OCI-LY7 (cell line): ENCODE results near the gene RIOK2. TPM values are rescaled to one million over a fixed set of nuclear protein-coding genes. Genes with fewer than 3 reads are reported as not detected.

Experiments used
- BruUV-seq: library from RNA; stranded (reverse); fragments of 400-500 nt; replicated peaks from 2 replicates; lab custom pipeline; 2021; lab: Mats Ljungman, UMichigan
- CTCF ChIA-PET: fragments of 300-600 bp; sonication (Branson Sonifier 250); formaldehyde crosslinking; loops from one replicate; lab custom pipeline; 2022; ENCODE audit warnings: antibody characterized with exemption; ENCODE audit not compliant: unreplicated experiment; lab: Charles Lee
- POLR2A ChIA-PET: fragments of 300-600 bp; sonication (Branson Sonifier 250); formaldehyde crosslinking; loops from one replicate; lab custom pipeline; 2022; ENCODE audit warnings: antibody characterized with exemption; lab: Charles Lee
- DNase-seq: peaks from one replicate; pipeline ENCODE4 v3.0.0-alpha.2; 2015; ENCODE audit warnings: low spot score
- H2AFZ ChIP-seq: fragments of 200-600 bp; sonication (generic), shearing (Covaris generic); 2 replicates; pipeline ENCODE4 v1.6.1; 2014; ENCODE audit warnings: mild to moderate bottlenecking, antibody characterized with exemption, low read length, moderate library complexity
- H3K27ac ChIP-seq: fragments of 200-600 bp; sonication (generic); 2 replicates; pipeline ENCODE4 v1.5.1; 2014; ENCODE audit warnings: mixed run types, low read depth, mild to moderate bottlenecking, moderate library complexity, low read length, inconsistent platforms; ENCODE audit not compliant: poor library complexity, severe bottlenecking
- H3K36me3 ChIP-seq: fragments of 200-600 bp; sonication (generic); 2 replicates; pipeline ENCODE4 v1.6.1; 2014; ENCODE audit warnings: mild to moderate bottlenecking, antibody characterized with exemption, low read length, moderate library complexity, mixed read lengths; ENCODE audit not compliant: insufficient read depth
- H3K4me1 ChIP-seq: fragments of 200-600 bp; sonication (generic); 2 replicates; pipeline ENCODE4 v1.5.1; 2014; ENCODE audit warnings: mild to moderate bottlenecking, low read length; ENCODE audit not compliant: insufficient read depth, poor library complexity, severe bottlenecking
- H3K4me2 ChIP-seq: fragments of 200-600 bp; sonication (generic); 2 replicates; pipeline ENCODE4 v1.6.1; 2014; ENCODE audit warnings: mild to moderate bottlenecking, low read length
- H3K4me3 ChIP-seq: fragments of 200-600 bp; sonication (generic); 2 replicates; pipeline ENCODE4 v1.5.1; 2014; ENCODE audit warnings: mild to moderate bottlenecking, low read depth, low read length; ENCODE audit not compliant: poor library complexity, severe bottlenecking
- H3K79me2 ChIP-seq: fragments of 200-600 bp; sonication (generic); 2 replicates; pipeline ENCODE4 v1.6.1; 2016; ENCODE audit warnings: low read depth, mild to moderate bottlenecking, low read length, moderate library complexity, mixed read lengths; ENCODE audit not compliant: insufficient read depth
- H3K9me2 ChIP-seq: fragments of 200-600 bp; sonication (generic); 2 replicates; pipeline ENCODE4 v1.6.1; 2016; ENCODE audit warnings: mild to moderate bottlenecking, low read length, mixed read lengths; ENCODE audit not compliant: insufficient read depth
- H3K9me3 ChIP-seq: fragments of 200-600 bp; sonication (generic); 2 replicates; pipeline ENCODE4 v1.6.1; 2014; ENCODE audit warnings: mild to moderate bottlenecking, mixed run types, low read length, mixed read lengths
- H4K20me1 ChIP-seq: fragments of 200-600 bp; sonication (generic); 2 replicates; pipeline ENCODE4 v1.6.1; 2014; ENCODE audit warnings: mild to moderate bottlenecking, antibody characterized with exemption, low read length, moderate library complexity, mixed read lengths; ENCODE audit not compliant: insufficient read depth
- CTCF ChIP-seq: fragments of 200-600 bp; sonication (generic); conservative IDR thresholded peaks from 2 replicates; pipeline ENCODE4 v1.5.1; 2014; ENCODE audit warnings: mild to moderate bottlenecking, antibody characterized with exemption, low read length, moderate library complexity, mixed read lengths
- EZH2phosphoT487 ChIP-seq: fragments of 200-600 bp; sonication (generic); IDR thresholded peaks from 2 replicates; pipeline ENCODE4 v1.6.1; 2018; ENCODE audit warnings: low read depth, borderline replicate concordance, mild to moderate bottlenecking, mixed run types, antibody characterized with exemption, low read length, moderate library complexity, mixed read lengths
- intact Hi-C: fragments of 100-400 bp; cut with micrococcal nuclease; formaldehyde crosslinking; loops from one replicate; pipeline ENCODE4 v1.10.0; 2022; ENCODE audit not compliant: unreplicated experiment
- total RNA-seq, 2 experiments: library from RNA; depleted of rRNA in 1 of 2; stranded (reverse); fragments of >200 nt in 1 of 2; shearing (Covaris generic) in 1 of 2; gene quantifications; 2 replicates each; pipeline ENCODE4 v1.2.3, GENCODE V29; 2014 to 2022

RIOK2 gene
- total RNA-seq, 2 experiments from 2014 or later: 21.9 to 41.3 TPM

DNA sequence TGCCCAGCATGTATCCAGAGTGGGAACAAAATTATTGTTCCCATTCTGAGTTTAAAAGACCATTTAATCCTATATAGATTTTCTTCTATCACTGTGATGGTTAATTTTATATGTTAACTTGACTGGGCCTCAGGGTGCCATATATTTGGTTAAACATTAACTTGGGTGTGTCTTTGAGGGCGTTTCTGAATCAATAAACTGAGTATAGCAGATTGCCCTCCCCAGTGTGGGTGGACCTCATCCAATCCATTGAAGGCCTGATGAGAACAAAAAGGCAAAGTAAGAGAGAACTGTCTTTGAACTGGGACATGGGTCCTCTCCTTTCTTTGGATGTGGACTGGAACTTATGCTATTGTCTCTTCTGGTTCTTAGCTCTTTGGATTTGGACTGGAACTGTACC is 17.3 kb downstream of the RIOK2 start:
- TF ChIP-seq EZH2phosphoT487 (no peak), CTCF (no peak)
- no peaks in the 10 kb centered on the region for H3K9me3 ChIP-seq
- no peaks in the 10 kb centered on the region for H3K9me2 ChIP-seq
- intact Hi-C loops: no loop called here
- H3K79me2 ChIP-seq: peaks cover 13% of the 10 kb centered on the region; the same call in 1 of the 2 replicates
- DNase-seq: no peak
- no peak overlapping the region for H3K4me2 ChIP-seq
- H3K36me3 ChIP-seq: peaks cover 98% of the 10 kb centered on the region
- no peaks in the 10 kb centered on the region for H4K20me1 ChIP-seq
- H3K4me1 ChIP-seq: peaks cover 13% of the 10 kb centered on the region
- H3K4me3 ChIP-seq: no peak overlapping the region
- CTCF ChIA-PET: interaction anchor here (1.0 to 3.3 kb wide), 3 partner anchors 289 to 395 kb away, joined by 3 to 11 read pairs (median 3); no protein-coding TSS in a partner anchor
- no peak overlapping the region for H2AFZ ChIP-seq
- H3K27ac ChIP-seq: no peak overlapping the region
- POLR2A ChIA-PET: interaction anchor here (1.1 kb wide), 1 partner anchor 35 kb away, joined by 3 read pairs; no protein-coding TSS in a partner anchor
- BruUV-seq: no TSS peak

- ChIA-PET POLR2A (interaction anchor here (0.9 kb wide), 2 partner anchors 23 to 39 kb away, joined by 3 read pairs; no protein-coding TSS in a partner anchor), CTCF (interaction anchor here (1.1 to 3.3 kb wide), 2 partner anchors 296 to 395 kb away, joined by 3 to 11 read pairs; no protein-coding TSS in a partner anchor)
- H3K36me3 ChIP-seq: peaks cover 97% of the 10 kb centered on the region
- H3K79me2 ChIP-seq: peaks cover 13% of the 10 kb centered on the region; the same call in 1 of the 2 replicates
- H4K20me1 ChIP-seq: no peaks in the 10 kb centered on the region
- no peak for DNase-seq
- intact Hi-C loops: loop anchor here (5.0 kb wide), 2 partner anchors 168 to 233 kb away; no protein-coding TSS in a partner anchor
- TF ChIP-seq CTCF (no peak), EZH2phosphoT487 (no peak)
- H3K9me3 ChIP-seq: no peaks in the 10 kb centered on the region
- no peaks in the 10 kb centered on the region for H3K9me2 ChIP-seq
- no peak overlapping the region for H2AFZ ChIP-seq
- H3K4me3 ChIP-seq: no peak overlapping the region
- BruUV-seq: no TSS peak
- no peak overlapping the region for H3K27ac ChIP-seq
- H3K4me1 ChIP-seq: peaks cover 13% of the 10 kb centered on the region
- no peak overlapping the region for H3K4me2 ChIP-seq
These were observed 18.2 kb downstream of the RIOK2 start for GRCh38 chr5:97164846-97165245.

DNA sequence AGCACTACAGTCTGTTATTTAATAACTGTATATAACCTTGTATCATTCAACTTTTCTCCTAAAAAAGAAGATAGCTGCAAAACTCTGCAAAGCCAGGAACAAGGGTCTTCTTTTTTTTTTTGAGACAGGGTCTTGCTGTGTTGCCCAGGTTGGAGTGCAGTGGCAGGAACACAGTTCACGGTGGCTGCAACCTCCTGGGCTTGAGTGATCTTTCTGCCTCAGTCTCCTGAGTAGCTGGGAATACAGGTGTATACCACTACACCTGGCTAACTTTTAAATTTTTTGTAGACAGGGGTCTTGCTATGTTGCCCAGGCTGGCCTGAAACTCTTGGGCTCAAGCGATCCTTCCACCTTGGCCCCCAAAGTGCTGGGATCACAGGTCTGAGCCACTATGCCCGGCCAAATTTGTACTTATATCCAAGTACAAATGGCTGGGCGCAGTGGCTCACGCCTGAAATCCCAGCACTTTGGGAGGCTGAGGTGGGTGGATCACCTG is 19.2 kb downstream of the RIOK2 start:
- TF ChIP-seq CTCF: no peak
- no peak for TF ChIP-seq EZH2phosphoT487
- ChIA-PET POLR2A (interaction anchor here (0.5 to 0.9 kb wide), 4 partner anchors 22 to 823 kb away, joined by 3 to 4 read pairs (median 3); no protein-coding TSS in a partner anchor), CTCF (interaction anchor here (3.3 kb wide), 1 partner anchor 295 kb away, joined by 11 read pairs; no protein-coding TSS in a partner anchor)
- Histone ChIP-seq H3K79me2 (peaks cover 13% of the 10 kb centered on the region; the same call in 1 of the 2 replicates), H2AFZ (no peak overlapping the region), H3K4me1 (peaks cover 13% of the 10 kb centered on the region), H4K20me1 (no peaks in the 10 kb centered on the region), H3K9me2 (no peaks in the 10 kb centered on the region), H3K27ac (no peak overlapping the region), H3K36me3 (peaks cover 97% of the 10 kb centered on the region), H3K4me3 (no peak overlapping the region), H3K9me3 (no peaks in the 10 kb centered on the region), H3K4me2 (no peak overlapping the region)
- intact Hi-C loops: loop anchor here (5.0 kb wide), 2 partner anchors 167 to 232 kb away; no protein-coding TSS in a partner anchor
- no TSS peak for BruUV-seq
- no peak for DNase-seq
